Measurements from ENCODE around the gene PPM1B.

Gene PPM1B

GRCh38 chr2:44267269-44267795, 98.7 kb downstream of the PPM1B start:
- DNase-seq, result no peak

DNA sequence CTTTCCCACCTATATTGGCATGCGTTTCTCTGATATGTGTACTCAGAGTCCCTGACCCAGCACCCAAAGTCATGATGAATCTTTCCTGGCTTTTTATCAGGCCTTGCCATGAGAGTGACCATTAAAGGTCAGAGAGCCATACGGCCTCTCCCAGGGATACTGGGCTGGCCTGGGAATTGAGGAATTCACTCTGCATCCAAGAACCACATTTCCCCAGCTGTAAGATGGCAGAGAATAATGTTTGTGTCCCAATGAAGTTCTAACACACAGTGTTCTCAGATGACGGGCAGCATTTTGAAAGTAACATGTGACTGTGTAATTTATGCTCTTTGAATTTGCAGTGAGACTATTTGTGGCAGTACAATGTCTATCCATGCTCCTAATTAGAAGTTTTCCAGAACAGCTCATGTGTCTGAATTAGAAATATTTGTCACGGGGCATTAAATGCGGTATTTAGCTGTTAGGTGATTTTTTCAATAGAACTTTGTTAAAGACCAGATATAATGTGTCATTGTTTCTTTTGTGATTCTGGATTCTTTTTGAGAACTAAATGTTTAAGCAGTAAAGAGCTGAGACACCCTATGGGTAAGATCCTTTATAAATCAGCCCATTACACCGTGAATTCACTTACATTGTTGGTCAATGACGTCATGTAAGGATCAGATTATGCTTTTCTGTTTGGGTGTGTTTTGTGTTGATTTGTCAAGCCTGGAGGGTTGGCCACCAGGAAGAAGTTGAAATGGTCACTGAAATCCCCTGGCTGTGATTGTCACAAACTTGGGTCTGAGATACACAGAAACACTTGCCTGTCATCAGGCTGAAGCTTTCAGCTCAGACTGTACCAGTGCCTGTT, 99.3 kb downstream of the PPM1B start:
- DNase-seq, result no peak

DNA sequence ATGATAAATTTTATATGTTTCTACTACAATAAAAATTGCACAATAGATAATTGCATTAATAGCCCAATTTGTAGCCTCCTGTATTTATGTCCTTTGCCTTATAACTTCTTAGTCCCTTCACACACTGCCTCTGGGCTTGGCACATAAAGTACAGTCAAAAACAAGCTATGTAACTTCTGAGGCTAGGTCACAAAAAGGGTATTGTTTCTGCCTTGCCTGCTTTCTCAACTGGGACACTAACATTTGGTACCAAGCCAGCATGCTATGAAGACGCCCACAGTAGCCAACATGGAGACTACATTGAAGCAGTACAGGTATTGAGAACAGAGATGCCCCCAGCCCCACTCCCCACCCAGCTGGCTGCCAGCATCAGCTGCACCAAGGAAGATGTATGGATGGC, 101.2 kb downstream of the PPM1B start:
- no peak for DNase-seq

- DNase-seq, result no peak
These were observed 102.6 kb downstream of the PPM1B start for GRCh38 chr2:44271296-44271695.

- DNase-seq, result no peak
These were observed 104.4 kb downstream of the PPM1B start for GRCh38 chr2:44273076-44273475.

GRCh38 chr2:44273596-44273995, 104.9 kb downstream of the PPM1B start:
- DNase-seq, result no peak

DNA sequence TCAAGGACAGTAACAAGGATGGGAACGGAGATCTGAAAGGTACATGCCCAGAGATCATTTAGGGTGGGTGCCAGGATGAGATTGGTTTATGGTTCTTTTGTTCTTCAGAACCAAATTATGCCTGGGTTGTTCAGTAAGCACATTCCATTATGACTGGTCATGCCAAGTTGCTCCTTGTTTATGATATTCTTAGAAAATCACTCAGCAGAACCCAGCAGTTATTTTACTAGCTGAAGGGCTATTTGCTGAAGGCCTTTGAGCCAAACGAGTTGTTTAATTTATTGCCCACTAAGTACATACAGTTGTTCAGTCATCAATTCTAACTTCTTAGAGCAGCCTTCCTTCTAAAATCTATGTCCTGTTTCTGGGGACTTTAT, 107.2 kb downstream of the PPM1B start:
- no peak for DNase-seq

DNA sequence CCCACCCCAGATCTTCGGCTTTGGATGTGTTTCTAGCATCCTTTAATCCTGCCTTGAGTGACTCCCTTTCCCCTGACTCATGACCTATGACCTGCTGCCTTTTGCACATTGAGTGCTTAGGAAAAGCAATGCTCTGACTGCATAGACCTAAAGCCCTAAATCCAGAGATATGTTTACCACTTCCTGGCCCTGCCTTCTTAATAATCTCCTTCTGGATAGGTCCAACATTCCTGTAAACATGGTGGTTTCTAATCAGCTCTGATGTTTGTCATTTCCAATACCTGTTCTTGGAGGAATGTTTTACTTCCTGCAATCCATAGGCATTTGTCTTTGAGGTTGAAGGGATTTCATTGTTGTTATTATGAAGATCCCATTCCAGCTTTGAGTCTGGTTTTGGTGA, 108.9 kb downstream of the PPM1B start:
- DNase-seq, result no peak

DNA sequence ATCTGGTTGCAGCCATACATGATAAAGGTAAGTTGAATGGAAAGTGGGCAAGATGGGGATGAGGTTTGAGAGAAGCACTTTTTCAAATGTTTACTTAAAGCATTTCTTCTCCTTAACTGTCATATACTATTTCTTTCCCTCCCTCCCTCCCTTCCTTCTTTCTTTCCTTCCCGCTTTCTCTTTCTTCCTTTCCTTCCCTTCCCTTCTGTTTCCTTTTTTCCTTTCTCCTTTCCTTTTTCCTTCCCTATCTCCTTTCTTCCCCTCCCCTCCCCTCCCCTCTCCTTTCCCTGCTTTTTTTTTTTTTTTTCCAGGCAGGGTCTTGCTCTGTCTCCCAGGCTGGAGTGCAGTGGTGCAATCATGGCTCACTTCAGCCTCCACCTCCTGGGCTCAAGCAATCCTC, 112.2 kb downstream of the PPM1B start:
- DNase-seq, result no peak

Measured in NCI-H146 (cell line).